Body of pancreas (tissue), 4 donors: ENCODE data around the gene PKP4.

Experiments used
- POLR2A ChIP-seq, 3 donors: fragments of 450-650 bp; IDR thresholded peaks; one replicate each; pipeline ENCODE4 v1.6.1; 2016; ENCODE audit warnings: antibody characterized with exemption in 3 of 3, mild to moderate bottlenecking in 2 of 3
- TF ChIP-seq, protein P1 (sequence below), 7 experiments: fragments of 450-650 bp in 4 of 7; fragments of 200-600 bp in 3 of 7; sonication (generic) in 3 of 7; IDR thresholded peaks; one replicate each; pipeline ENCODE4 v1.5.1; 2016 to 2019; ENCODE audit warnings: antibody characterized with exemption in 7 of 7

DNA sequence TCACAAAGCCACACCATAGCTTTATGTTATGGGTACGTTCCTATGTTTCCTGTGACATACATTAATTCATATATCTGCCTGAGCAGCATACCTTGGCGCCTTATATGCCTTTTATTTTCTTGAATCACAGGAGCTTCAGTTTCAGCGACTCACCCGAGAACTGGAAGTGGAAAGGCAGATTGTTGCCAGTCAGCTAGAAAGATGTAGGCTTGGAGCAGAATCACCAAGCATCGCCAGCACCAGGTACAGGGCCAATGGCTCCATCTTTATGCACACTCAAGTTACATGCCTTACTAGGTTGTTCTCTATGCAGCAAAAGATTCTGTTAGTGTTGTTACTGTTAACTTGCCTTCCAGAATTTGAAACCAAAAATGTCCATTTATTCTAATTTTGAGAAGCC is 120.4 kb downstream of the PKP4 start:
- TF ChIP-seq POLR2A (IDR thresholded peaks at IDR 0.05) = no peak
- TF ChIP-seq, protein P1, sequence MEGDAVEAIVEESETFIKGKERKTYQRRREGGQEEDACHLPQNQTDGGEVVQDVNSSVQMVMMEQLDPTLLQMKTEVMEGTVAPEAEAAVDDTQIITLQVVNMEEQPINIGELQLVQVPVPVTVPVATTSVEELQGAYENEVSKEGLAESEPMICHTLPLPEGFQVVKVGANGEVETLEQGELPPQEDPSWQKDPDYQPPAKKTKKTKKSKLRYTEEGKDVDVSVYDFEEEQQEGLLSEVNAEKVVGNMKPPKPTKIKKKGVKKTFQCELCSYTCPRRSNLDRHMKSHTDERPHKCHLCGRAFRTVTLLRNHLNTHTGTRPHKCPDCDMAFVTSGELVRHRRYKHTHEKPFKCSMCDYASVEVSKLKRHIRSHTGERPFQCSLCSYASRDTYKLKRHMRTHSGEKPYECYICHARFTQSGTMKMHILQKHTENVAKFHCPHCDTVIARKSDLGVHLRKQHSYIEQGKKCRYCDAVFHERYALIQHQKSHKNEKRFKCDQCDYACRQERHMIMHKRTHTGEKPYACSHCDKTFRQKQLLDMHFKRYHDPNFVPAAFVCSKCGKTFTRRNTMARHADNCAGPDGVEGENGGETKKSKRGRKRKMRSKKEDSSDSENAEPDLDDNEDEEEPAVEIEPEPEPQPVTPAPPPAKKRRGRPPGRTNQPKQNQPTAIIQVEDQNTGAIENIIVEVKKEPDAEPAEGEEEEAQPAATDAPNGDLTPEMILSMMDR (IDR thresholded peaks at IDR 0.05) = no peak
